HG03378 (cell line): ENCODE results near the gene ARSK.

Experiments used
- ATAC-seq: cut with Tn5 transposase; IDR thresholded peaks from one replicate; pipeline ENCODE4 v1.9.1; 2021; ENCODE audit warnings: mild to moderate bottlenecking, moderate library complexity; ENCODE audit not compliant: unreplicated experiment

The ARSK gene

DNA sequence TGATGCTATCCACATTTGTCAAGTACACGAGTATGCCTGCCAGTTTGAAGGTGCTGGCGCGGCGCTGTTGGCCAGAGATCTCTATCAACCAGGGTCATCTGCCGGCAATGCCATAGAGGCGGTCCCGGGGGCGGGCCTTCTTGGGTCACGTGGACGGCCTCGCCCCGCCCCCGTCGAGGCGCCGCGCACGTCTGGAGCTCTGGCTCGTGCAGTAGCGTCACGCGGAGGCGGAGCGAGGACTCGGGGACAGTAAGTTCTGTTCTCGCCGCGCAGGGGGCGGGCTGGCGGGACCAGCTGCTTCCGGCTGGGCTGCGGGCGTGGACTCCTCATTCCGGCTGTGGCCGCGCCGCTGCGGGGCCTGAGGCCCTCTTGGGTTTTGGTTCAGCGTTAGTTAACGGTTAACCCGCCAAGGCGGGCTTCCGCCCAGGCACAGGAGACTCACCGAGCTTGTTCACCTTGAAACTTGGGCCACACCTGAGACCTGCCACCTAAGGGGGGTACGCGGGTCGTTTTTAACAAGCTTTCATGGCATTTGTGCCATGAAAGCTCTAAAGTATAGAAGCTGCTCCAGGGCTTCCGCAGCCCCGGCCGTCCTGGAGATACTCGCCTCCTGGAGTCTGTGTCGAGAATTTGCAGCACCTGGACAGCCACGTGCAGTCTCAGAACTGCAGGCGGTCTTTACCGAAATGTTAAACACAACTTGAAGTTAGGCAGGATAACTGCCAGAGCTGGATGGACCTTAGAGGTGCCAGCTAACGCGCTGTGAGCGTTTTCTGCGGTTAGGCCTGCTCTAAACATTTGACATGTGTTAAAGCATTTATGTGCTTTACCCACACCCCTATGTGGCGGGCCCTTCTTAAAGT, 91.9 kb downstream of the ARSK start, which contains the start of gene RFESD:
Gene RFESD (plus strand): TSS at position 209 of the 863 bp plus-strand sequence. CDS start 5,495 bp downstream, outside the sequence.
- peak; percentile 94 for ATAC-seq

GRCh38 chr5:95647886-95648860, 93.3 kb downstream of the ARSK start:
- no peak for ATAC-seq

DNA sequence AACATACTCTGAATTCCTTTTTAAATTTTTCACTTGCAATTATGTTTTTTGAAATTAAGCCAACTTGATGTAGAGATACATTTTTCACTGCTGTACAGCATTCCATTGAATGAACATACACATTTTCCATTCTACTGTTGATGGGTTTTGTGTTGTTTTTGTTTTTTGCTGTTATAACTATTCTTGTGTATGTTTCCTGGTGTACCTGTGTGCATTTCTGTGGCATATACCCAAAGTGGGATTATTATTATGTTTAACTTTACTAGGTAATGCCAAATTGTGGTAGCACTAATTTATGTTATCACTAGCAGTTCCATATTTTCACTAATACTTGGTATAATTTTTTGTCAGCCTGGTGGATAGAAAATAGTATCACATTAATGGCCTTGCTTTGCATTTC, 94.4 kb downstream of the ARSK start:
- ATAC-seq = no peak

DNA sequence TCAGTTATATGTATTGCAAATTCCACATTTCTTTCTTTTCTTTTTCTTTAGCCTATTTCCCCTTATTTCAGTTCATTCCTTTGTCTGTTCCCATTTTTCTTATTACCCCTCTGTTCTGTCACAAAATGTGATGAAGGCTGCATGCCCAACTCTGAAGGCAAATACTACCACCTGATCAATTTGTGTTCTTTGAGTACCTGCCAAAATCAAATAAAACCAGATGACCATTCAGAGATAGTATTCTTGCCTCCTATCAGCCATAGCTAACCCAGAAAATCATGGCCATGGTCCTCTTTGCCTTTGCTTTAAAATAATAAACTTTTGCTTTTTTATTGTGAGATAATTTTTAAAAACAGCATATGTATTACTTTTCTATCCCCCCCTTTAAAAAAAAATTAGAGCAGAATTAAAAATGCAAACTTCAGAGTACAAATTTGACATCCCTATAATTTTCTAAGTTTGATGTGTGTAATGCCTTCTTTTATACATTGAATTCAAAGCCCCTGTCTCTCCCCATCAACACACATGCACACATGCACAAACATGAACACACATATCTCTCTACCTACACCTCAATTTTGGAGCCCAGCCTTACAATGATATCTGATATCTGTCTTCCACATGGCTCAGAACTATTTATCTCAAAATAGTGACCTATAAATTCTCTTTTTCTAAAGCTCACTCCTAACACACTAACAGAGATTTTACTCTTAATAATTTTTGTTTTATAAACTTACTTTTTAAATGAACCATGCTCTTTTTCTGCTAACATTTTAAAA, 95.1 kb downstream of the ARSK start:
- ATAC-seq = no peak

- no peak for ATAC-seq
Measured at GRCh38 chr5:95652849-95653248, 97.9 kb downstream of the ARSK start.

- ATAC-seq = no peak
Measured at GRCh38 chr5:95654196-95654595, 99.3 kb downstream of the ARSK start.
